ENCODE measurements around the gene LARGE2. TPM values are rescaled to one million over a fixed set of nuclear protein-coding genes. Genes with fewer than 3 reads are reported as not detected.

The LARGE2 gene
- total RNA-seq, 1 experiment from 2014 or later, result 108 TPM

- Mint-ChIP-seq H3K4me1 (peaks cover 28 to 37% of the 10 kb centered on the region in 2 experiments), H3K9me3 (no peaks in the 10 kb centered on the region; a peak in 1 of 5 replicates), H3K27me3 (ENCODE audit: low read depth) (no peaks in the 10 kb centered on the region; the same call in 1 of the 2 replicates), H3K36me3 (ENCODE audit: insufficient read depth in 1 of 3, low read depth in 3 of 3) (peaks cover 5 to 29% (median 16%) of the 10 kb centered on the region in 3 experiments), H3K27ac (peak within 1 kb of the TSS; percentile 98), H3K4me3 (peak within 1 kb of the TSS; percentile 90 to 96)
- no peak within 1 kb of the TSS for H3K56ac ChIP-seq (ENCODE audit: insufficient read length, low read depth, low read length)
- no peak within 1 kb of the TSS for H2BK15ac ChIP-seq (ENCODE audit: low read depth, low read length)
- H4K5ac ChIP-seq (ENCODE audit: insufficient read length, low read depth, low read length), result no peak within 1 kb of the TSS
- H2AFZ ChIP-seq (ENCODE audit: low read length), result no peak within 1 kb of the TSS
- no peak within 1 kb of the TSS for H2AK5ac ChIP-seq (ENCODE audit: insufficient read length, low read length)
- peaks cover 3% of the 10 kb centered on the region for H3K23me2 ChIP-seq (ENCODE audit: insufficient read length, low read depth, low read length, poor library complexity, severe bottlenecking)
- no peaks in the 10 kb centered on the region for H3K9me3 ChIP-seq (ENCODE audit: control insufficient read depth, low read depth, low read length)
- peak; percentile 97 for DNase-seq
- no peak within 1 kb of the TSS for H2BK5ac ChIP-seq (ENCODE audit: insufficient read length, low read length)
- H3K14ac ChIP-seq (ENCODE audit: insufficient read depth, low read length), result no peak within 1 kb of the TSS
- WGBS (ENCODE audit: extremely low coverage, insufficient read length, low lambda C conversion rate), result no CpG with 5 or more reads among the region's 45 CpGs
- peak within 1 kb of the TSS; percentile 49 for H3K9ac ChIP-seq (ENCODE audit: extremely low read depth, insufficient read length, low read length)
- H3K18ac ChIP-seq (ENCODE audit: insufficient read length, low read depth, low read length), result peak within 1 kb of the TSS; percentile 12
- H4K8ac ChIP-seq (replicated peaks; ENCODE audit: insufficient read length, low read depth, low read length), result no peak within 1 kb of the TSS
- H3K23ac ChIP-seq (ENCODE audit: insufficient read length, low read depth, low read length), result no peak within 1 kb of the TSS
- H3K79me1 ChIP-seq (ENCODE audit: insufficient read depth, low read depth, low read length, poor library complexity, severe bottlenecking), result no peaks in the 10 kb centered on the region
- TF ChIP-seq CTCF (conservative IDR thresholded peaks at IDR 0.05), result no peak
- H3K79me2 ChIP-seq (ENCODE audit: insufficient read depth, low read length), result no peaks in the 10 kb centered on the region
- H3K4me1 ChIP-seq (ENCODE audit: insufficient read depth, low read length), result no peaks in the 10 kb centered on the region
- no peaks in the 10 kb centered on the region for H4K20me1 ChIP-seq (ENCODE audit: control insufficient read depth, insufficient read depth, insufficient read length)
- no peak within 1 kb of the TSS for H2BK12ac ChIP-seq (ENCODE audit: insufficient read length, low read depth, low read length)
- H3K27me3 ChIP-seq (ENCODE audit: insufficient read depth, low read length), result no peaks in the 10 kb centered on the region; the same call in 1 of the 2 replicates
- H3K4ac ChIP-seq (ENCODE audit: low read depth, low read length), result no peak within 1 kb of the TSS
- no peak within 1 kb of the TSS for H2BK20ac ChIP-seq (ENCODE audit: low read depth, low read length, poor library complexity, severe bottlenecking)
- H3K4me2 ChIP-seq (ENCODE audit: insufficient read depth, insufficient read length, low read length), result peak within 1 kb of the TSS; percentile 89
- no peak within 1 kb of the TSS for H4K91ac ChIP-seq (ENCODE audit: insufficient read length, low read depth, low read length)
- H2BK120ac ChIP-seq (ENCODE audit: low read depth, low read length, poor library complexity, severe bottlenecking), result no peak within 1 kb of the TSS
- H3T11ph ChIP-seq (ENCODE audit: low read length), result no peak within 1 kb of the TSS
- no peak within 1 kb of the TSS for H3K27ac ChIP-seq (ENCODE audit: insufficient read length, low read depth, low read length)
These were observed 4.7 kb upstream of the LARGE2 start, which contains the start of gene PEX16 for GRCh38 chr11:45917623-45918330. Gene PEX16, minus strand, starts transcription at chr11:45917877. Its CDS starts 66 bp downstream, at chr11:45917811.
